Testis (tissue), 2 donors: Measurements from ENCODE around the gene CRISPLD2.

Experiments used
- POLR2A ChIP-seq: fragments of 450-650 bp; IDR thresholded peaks from one replicate; pipeline ENCODE4 v1.6.1; 2017; ENCODE audit warnings: antibody characterized with exemption, mild to moderate bottlenecking, moderate library complexity
- TF ChIP-seq, protein P1 (sequence below), 3 experiments: fragments of 450-650 bp in 2 of 3; fragments of 200-600 bp in 1 of 3; sonication (generic) in 1 of 3; IDR thresholded peaks; one replicate each; pipeline ENCODE4 v1.5.1; 2016 to 2019; ENCODE audit warnings: antibody characterized with exemption in 3 of 3, mild to moderate bottlenecking in 2 of 3, moderate library complexity in 1 of 3

DNA sequence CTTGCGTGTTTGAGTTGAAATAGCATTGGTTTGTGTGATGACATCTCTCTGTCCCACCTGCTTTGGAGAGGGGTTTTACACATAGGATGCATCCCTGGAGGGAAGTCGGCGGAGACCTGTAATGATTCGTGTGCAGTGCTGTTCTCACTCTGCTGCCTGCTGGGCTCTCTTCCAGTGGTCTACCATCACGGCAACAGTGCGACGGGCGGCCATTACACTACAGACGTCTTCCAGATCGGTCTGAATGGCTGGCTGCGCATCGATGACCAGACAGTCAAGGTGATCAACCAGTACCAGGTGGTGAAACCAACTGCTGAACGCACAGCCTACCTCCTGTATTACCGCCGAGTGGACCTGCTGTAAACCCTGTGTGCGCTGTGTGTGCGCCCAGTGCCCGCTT is 41.1 kb upstream of the CRISPLD2 start:
- TF ChIP-seq, protein P1, sequence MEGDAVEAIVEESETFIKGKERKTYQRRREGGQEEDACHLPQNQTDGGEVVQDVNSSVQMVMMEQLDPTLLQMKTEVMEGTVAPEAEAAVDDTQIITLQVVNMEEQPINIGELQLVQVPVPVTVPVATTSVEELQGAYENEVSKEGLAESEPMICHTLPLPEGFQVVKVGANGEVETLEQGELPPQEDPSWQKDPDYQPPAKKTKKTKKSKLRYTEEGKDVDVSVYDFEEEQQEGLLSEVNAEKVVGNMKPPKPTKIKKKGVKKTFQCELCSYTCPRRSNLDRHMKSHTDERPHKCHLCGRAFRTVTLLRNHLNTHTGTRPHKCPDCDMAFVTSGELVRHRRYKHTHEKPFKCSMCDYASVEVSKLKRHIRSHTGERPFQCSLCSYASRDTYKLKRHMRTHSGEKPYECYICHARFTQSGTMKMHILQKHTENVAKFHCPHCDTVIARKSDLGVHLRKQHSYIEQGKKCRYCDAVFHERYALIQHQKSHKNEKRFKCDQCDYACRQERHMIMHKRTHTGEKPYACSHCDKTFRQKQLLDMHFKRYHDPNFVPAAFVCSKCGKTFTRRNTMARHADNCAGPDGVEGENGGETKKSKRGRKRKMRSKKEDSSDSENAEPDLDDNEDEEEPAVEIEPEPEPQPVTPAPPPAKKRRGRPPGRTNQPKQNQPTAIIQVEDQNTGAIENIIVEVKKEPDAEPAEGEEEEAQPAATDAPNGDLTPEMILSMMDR (IDR thresholded peaks at IDR 0.05) = no peak
- TF ChIP-seq POLR2A = no peak
